GM21515 (cell line): ENCODE results near the gene KCNIP1.

ENCODE experiments used
- ATAC-seq: cut with Tn5 transposase; IDR thresholded peaks from one replicate; pipeline ENCODE4 v1.9.1; 2021; ENCODE audit not compliant: unreplicated experiment

The KCNIP1 gene

GRCh38 chr5:170503990-170504596 lies at the start of gene KCNIP1:
TSS of gene KCNIP1 (plus strand) at chr5:170504020.
- ATAC-seq, result no peak

GRCh38 chr5:170463426-170463825 lies 40.4 kb upstream of the KCNIP1 start:
- ATAC-seq, result no peak

DNA sequence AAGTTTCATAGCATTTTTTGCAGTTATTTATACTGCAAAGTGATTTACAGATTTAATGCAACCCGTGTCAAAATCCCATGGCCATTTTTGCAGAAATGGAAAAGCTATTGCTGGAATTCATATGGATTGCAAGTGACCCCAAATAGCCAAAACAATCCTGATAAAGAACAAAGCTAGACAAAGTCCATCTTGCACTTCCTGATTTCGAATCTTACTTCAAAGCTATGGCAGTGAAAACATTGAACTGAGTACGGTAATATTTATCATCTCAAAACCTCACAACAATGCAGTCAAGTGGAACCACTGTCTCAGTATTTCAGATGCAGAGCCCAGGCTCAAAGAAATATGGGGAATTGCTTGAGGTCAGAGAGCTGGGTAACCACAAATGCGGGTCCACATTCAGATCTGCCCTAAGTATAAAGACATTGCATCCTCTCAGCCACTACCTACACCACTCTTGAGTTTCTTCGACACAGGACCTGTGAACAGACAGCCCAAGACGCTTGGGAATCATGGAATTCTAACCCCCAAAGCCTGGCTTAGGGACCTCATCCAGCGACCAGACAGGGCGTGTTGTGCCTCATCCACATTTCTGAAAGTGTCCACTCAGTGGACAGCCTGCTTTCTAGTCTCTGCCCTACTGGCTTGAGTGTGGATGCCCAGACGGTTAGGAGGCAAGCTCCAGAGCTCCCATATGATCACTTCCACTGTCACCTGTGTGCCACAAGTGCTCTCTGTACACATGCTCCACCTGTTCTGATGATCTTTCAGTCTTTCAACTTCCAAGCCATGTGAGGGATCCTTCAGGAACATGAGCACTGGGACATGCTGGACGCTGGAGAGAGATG lies 39.3 kb upstream of the KCNIP1 start:
- no peak for ATAC-seq

DNA sequence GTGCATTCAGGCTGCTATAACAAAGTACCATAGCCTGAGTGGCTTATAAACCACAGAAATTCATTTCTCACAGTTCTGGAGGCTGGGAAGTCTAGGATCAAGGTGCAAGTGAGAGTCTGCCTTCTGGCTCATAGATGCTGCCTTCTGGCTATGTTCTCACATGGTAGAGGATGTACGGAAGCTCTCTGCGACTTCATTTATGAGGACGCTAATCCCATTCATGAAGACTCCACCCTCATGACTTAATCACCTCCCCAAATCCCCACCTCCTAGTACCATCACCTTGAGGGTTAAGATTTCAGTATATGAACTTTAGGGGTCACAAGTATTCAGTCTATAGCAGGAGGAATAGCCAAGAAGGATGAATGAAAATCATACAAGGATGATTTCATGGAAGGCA lies 37.3 kb upstream of the KCNIP1 start:
- no peak for ATAC-seq

DNA sequence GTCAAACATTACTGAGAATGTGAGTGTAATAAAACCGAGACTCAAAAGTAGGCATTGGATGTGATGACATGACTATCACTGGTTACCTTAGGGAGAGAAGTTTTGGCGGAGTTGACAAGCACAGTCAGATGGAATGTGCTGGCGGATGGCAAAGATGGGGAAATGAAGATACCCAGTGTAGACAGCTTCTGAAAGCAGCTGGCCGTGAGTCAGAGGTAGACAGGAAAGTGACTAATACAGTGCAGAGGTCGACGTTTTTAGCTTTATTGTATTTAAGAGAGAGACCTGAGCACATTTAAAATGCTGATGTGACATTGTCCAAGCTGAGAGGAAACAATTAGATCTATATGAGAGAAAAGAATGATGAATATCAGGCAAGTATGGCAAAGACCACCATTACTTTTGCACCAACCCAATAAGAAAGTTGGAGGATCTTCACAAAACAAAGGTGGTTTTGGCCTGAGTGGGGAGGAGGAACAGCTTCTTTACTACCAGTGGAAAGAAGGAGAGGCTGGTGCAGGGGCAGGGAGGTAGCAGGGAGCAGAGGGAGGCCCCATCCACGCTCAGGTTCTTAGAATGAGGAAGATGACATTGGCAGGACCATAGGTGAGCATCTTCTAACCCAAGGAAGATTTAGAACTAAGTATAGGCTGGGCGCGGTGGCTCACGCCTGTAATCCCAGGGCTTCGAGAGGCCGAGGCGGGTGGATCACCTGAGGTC lies 36.7 kb upstream of the KCNIP1 start:
- no peak for ATAC-seq

DNA sequence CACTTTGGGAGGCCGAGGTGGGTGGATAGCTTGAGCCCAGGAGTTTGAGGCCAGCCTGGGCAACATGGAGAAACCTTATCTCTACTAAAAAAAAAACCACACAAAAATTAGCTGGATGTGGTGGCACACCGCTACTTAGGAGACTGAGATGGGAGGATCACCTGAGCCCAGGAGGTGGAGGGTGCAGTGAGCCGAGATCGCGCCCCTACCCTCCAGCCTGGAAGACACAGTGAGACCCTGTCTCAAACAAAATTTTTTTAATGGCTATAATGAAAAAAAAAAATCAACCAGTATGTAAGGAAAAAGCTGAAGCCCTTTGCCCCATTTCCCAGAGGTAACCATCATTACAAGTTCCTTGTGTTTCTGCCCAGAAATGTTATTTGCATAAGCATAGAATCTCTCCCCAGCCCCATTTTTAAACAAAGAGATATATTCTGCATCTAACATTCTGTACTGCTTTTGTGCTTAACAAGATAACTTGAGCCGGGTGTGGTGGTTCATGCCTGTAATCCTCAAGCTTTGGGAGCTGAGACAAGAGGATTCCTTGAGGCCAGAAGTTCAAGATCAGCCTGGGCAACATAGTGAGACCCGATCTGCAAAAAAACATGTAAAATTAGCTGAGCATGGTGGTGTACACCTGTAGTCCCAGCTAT lies 35.1 kb upstream of the KCNIP1 start:
- no peak for ATAC-seq

DNA sequence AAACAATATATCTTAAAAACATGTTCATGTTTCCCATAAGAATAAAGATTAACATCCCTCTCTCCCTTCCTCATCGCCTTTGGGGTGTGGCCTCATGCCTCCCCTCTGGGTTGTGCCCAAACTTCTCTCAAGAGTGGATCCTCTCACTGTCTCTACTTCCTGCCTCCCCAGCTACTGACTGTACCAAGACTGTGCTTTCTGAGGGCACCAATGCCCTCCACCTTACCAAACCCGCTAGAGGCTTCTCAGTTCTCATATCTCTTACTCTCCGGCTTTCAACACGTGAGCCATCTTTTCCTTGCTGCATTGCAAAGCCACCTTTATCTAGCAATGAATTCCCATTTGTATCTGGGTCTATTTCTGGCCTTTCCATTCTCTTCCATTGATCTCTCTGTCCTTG lies 34.4 kb upstream of the KCNIP1 start:
- no peak for ATAC-seq

DNA sequence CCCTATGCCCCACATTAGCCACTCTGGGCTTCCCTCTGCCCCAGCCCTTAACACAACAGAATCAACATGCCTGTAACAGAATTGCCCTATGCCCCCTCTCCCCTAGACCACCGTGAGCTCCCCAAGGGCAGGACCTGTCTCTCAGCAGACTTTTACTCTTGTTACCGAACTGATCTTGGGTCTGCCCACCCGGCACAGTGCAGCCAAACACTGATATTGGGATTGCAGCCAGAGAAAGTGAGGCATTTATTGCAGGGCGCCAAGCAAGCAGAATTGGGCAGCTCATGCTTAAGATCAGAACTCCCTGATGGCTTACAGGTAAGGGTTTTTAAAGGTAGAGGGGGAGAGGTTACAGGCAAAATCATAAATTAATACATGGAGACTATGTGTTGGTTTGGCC lies 33.5 kb upstream of the KCNIP1 start:
- ATAC-seq, result no peak

DNA sequence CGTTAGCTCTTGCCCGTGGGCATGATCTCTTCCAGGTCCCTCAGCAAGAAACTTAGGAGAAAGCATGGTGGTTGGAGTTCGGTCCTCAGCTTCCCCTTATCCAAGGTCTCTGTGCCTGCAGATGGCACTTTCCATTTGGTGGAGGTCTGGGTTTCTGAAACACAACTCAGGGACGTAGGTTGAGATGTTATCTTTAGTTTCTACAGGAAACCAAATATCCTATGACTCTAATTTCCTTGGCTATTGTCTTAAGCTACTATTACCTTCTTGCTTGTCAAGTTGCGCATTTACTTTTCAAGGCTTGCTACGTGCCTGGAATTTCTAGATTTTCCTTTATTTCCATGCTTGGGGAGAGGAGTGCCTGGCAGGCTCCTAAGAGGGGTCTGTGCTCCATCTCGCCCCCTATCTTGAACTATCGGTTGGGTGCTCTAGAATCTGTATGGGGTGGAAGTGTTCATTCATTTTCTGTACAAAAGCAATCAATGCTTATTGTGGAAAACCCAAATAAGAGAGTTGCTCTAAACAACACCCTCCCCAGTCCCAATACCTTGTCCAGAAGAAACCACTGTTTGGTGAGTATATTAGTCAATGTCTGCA lies 32.9 kb upstream of the KCNIP1 start:
- ATAC-seq, result no peak

DNA sequence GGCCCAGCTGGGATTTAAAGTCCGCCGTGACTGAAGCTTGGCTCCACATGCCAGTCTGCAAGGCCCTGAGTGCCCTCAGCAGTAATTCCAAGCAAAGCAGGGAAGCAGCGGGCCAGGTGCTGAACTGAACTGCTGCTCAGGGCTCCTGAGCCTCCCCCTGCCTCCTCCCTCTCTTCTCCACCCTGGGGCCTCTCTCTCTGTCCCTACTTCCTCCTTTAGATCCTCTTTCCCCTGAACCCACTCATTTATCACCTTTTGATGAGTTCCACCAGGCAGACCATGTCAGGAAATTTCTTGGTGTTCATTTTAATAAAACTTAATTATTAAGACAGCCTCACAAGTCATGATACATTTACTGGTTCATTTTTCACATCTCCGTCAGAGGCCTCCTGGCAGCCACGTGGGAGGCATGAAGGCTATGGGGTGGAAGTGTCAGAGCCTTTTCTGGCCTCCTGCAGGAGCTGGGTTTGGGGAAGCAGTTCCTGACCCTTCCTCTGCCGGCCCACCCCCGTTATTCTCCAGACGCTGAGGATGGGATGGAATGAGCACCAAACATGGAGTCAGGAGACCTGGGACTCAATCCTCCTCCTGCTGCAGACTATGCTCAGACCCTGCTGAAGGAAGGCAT lies 32.2 kb upstream of the KCNIP1 start:
- ATAC-seq, result no peak

GRCh38 chr5:170473642-170474041 lies 30.2 kb upstream of the KCNIP1 start:
- no peak for ATAC-seq

- no peak for ATAC-seq
Observed at GRCh38 chr5:170474489-170475274, 29.1 kb upstream of the KCNIP1 start.

- no peak for ATAC-seq
Observed at GRCh38 chr5:170475294-170476000, 28.4 kb upstream of the KCNIP1 start.

- no peak for ATAC-seq
Observed at GRCh38 chr5:170476704-170477103, 27.1 kb upstream of the KCNIP1 start.

DNA sequence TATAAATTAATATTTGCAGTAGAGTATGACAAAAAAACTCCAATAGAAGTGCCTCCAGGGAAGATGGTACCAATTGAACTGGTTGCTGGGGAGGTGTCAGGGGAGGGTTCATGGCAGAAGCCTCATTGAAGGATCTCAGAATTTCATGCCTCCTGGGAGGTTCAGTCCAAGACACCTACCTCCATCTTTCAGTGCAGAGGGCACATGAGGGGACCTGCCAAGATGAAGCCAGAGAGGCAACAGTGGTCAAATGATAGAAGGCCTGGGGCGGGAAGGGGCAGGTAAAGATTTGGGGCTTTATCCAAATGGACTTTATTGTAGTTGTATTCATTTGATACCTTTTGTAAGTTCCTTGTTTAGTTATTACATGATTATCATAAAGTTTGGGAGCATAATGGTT lies 25.9 kb upstream of the KCNIP1 start:
- ATAC-seq, result no peak

DNA sequence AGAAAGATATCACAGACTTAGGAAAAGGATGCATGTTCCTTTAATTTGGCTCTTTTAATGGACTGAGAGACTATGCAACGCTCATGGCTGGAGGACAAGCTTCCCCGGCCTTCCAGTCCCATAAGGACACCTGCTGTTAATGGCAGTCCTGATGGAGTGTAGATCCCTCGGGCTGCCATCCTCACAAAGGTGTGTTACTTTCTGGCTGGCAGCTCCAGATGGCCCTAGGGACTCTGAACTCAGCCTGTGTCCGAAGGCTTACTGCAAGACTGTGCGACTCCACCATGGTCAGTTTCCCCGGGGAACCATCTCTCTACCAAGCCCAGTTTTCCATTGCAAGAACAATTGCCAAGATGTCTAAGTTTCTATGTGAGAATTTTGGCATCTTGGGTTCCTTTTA lies 25.5 kb upstream of the KCNIP1 start:
- ATAC-seq, result no peak

GRCh38 chr5:170479484-170479883 lies 24.3 kb upstream of the KCNIP1 start:
- ATAC-seq, result no peak

DNA sequence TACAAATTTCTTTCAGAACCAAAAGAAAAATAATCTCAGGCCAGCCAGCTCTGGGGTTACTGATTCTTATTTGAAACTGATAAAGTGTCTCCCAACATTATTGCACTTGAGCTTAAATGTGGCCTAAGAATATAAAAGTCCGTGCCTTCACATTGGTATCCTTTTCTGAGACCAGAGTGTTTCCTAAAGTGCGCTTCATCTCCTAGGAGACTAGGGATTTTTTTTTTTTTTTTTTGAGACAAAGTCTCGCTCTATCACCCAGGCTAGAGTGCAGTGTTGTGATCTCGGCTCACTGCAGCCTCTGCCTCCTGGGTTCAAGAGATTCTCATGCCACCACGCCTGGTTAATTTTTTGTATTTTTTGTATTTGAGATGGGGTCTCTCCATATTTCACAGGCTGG lies 23.6 kb upstream of the KCNIP1 start:
- ATAC-seq, result no peak

DNA sequence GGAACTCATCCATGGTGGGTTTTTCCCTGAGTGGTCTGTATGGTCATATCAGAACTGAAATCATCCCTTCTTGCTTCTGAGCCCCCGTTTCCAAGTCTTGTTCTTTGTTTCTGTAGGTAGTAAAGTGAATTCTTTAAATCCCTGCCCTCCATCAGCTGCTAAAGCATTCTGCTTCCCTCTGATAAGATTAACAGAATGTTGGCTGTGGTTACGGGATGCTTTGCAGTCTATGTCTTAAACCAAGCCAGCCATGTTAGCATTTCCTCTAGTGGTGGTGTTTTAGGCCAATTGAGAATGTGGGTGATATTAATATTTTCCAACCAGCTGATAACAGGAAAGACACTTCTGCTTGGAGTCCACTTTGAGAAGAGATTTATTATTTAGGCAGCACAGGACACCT lies 22.0 kb upstream of the KCNIP1 start:
- ATAC-seq, result no peak
